Ramos (cell line): ENCODE data around the gene TFG.

ENCODE experiments used
- in situ Hi-C: fragments of 300-500 bp; cut with MboI; formaldehyde crosslinking; loops from one replicate; pipeline ENCODE4 v1.14.3; 2022; ENCODE audit warnings: low sequenced_read_pairs; ENCODE audit not compliant: unreplicated experiment

TFG gene

DNA sequence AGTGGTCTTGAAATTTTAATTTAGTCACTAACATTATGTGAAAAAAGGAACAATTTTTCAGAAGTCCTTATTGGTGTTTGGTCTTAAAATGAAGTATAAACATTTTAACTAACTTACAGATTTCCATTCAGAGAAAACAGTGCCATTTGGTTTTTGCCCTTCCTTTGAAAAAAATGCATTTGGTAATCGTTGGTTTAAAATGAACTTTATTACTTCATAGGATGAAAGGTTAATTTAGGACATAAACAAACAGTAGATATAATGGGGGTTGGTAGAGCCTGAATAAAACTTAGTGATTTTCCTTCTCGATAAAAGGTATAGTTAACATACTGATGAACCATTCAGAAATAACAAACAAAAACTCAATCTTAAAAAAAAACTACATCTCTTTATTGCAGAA is 39.7 kb downstream of the TFG start:
- in situ Hi-C loops: no loop called here

DNA sequence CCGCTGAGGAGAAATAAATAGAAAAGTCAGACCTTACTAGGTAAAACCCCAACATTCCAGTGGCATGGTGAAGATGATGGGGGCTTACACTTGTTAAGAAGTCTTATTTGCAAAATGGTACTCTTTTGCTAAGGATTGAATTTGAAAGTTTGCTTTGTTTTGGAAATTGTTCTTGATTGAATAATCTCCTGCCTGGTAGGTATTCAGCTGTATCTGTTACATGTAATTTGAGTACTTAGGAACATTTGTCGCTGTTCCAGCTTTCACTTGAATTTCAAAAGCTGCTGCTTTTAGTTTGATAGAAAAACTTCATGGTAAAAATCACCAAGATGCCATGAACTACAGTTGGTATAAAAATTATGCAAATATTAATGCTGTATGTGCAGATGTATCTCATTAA is 44.6 kb downstream of the TFG start:
- in situ Hi-C loops: no loop called here

DNA sequence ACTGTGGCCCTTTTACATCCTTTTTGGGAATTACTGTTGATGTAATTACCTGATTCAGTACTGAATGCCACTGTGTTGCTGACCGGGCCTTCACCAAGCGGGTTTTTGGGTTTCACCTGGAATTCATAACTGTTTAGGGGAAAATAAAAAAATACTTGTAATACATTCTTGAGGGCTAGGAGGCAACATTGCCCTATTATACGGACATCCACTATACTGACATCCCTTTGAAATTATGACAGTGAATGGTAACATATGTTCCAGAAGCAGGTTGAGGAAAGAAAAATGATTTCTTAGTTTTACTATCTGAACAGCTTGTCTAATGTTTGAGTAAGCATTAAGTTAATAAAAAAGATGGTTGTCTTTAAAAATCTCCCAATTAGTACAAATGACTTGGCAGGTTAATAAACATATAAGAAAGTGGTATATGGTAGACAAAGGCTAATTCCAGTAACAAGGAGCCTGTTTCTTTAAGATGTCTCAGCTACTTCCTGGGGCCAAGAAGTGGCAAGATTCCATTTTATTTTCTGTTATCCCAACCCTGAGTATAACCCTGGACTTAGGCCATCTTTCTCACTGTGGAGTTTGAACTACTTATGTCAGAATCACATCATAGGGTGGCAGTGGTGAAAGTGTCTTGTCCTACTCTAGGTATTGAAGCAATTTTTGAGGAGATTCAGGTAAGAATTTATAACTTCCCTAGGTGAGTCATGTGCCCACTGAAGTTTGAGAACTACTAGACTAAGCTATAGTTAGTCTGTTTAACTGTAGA is 45.5 kb downstream of the TFG start:
- in situ Hi-C loops: no loop called here

DNA sequence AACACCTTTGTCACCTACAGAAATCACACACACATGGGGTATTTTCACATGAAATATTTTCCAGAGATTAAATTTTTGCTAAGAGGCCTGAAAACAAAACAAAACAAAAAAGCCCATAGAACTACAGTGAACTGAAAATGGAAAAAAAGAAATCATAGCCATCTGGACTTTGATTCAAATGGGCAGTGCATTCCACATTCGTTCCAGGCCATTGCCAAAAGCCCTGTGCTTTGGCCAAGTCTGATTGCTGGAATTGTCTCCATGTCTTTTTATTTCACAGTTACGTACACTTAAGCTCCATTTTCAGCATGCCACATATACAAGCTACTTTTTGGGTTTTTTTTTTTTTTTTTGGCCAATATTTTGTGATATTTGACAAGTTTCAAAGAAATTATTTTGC is 47.1 kb downstream of the TFG start:
- in situ Hi-C loops: no loop called here

DNA sequence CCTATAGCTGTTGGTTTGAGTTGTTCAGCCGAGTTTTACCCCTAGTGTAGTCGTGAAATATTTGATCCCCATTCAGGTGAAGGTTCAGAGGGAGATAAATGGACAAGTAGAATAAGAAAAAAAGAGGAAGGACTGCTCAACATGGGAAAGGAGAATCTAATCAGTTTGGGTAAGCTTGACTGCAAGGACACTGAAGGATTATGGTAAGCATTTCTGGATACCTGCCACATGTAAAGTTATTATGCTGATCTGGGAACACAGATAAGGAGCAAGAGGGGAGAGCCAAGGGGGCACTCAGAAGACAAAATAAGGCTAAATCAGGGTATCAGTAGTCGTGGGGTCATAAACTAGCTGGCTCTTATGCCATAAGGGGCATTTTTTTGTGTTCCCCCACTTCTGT is 49.9 kb downstream of the TFG start:
- in situ Hi-C loops: no loop called here

DNA sequence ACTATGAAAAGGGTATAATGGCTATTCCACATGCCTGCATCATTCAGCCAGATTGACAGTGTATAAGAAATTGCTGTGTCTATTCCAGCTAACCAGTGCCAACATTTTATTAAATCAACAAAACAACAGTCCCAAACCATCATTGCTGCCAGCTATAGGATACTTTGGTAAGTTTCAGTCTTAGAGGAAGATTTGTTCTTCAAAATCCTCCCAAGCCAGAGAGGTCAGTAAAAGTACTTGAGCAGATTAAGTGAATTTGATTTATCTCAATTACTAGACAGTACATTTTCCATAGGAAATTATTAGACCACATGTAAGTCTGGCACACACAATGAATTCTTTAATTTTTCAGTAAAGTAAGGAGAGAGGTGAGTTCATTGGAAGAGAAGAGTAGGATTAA is 50.7 kb downstream of the TFG start:
- in situ Hi-C loops: no loop called here

DNA sequence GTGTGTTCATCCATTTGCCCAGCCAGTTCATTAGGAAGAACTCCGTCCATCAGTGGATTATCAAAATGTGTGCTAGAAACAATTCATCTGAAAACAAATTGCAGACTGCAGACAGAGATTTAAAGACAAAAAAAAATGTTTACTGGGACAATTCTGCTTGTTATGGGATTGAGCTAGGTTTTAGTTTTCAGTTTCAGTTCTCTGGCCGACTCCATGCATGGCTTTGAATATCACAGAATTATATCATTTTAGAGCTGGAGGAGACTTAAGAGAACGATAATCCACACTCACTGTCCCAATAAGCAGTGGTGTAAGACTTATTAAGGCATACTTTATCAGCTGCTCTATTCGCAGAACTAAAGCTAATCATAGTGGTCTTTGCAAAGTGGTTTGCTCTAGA is 51.1 kb downstream of the TFG start:
- in situ Hi-C loops: no loop called here

DNA sequence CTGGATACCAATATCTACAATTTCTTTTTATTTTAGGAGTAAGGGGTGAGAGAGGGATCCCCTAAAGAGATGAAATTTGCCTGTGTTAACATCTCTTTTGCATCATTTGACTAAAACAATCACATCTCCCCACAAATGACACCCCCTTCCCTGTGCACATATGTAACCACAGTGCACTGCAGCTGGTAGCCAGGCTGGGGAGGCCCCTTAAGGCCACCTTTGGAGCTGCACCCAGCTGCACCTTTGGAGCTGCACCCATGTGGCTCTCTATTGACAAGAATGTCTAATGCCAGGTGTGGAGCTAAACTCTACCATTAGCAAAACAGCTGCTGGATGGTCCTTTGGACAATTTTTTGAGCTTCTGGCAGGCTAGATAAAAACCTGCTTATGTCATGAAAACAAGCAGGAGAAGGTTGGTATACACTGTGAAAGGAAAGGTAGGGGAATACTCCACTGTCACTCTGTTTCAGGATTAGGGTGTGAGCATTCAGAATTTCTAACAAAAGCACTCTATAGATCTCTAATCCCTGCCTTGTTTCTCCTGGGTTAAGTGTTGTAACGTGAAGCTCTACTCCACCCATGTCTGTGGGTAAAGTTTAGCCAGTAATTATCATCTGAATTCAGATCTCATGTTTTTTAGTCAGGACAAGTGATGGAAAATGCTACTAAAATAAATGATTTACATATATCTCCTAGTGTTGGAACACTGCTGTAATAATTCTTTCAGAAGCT is 52.1 kb downstream of the TFG start:
- in situ Hi-C loops: no loop called here

DNA sequence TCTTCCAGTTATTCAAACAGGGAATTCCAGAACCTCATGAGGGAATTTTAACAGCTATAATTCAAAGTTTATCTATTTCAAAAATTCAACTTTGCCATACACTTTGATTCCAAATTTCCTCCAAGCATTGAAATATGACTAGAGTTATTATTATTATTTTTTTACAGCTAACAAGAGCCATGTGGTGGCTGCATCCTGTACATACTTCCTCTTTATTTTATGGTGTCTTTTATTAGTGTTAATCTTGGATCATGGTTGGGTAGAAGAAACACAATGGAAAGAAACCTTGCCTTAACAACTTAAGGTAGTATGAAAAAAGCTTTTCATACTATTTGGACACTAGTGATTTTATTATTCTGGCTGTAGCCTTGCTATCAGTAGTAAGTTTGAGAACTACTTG is 52.7 kb downstream of the TFG start:
- in situ Hi-C loops: no loop called here

DNA sequence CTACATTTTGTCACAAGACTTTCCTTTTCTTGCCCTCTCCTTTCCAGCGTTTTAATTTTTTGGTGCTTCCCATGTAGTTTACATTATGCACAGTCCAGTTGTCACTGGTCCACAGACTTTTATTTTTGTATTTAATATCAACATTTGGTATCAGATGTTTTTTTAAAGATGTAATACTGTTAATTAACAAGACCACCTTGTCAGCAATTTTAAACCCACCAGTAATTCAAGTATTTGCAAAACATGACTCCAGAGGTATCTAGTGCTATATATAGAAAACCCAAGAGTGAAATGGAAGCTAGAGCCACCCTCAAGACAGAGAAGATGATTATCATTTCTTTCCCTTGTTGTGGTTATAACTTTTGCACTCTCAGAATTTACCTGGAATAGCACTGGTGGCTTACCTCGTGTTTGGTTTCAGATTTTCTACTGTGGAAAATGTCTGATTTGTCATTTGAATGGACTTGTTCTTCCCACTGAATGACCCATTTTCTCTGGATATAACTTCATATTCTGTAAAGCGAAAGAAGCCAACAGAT is 56.2 kb downstream of the TFG start:
- in situ Hi-C loops: no loop called here

DNA sequence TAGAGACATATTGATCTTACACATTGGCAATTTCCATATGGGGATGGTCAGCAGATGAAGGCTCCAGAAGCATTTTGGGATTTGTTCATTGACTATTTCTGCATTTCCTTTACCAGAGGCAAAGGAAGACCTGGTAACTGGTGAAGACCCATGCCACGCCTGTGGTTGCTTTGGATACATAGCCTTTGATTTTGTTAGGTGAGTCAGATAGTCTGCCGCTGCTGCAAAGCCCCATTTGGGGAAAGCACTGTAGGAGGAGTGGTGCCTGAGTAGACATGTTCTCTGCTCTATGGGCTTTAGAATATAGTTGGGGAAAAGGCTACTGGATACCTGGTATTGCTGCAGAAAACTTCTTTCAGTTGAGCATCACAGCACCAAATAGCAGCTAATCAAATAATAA is 56.8 kb downstream of the TFG start:
- in situ Hi-C loops: no loop called here

DNA sequence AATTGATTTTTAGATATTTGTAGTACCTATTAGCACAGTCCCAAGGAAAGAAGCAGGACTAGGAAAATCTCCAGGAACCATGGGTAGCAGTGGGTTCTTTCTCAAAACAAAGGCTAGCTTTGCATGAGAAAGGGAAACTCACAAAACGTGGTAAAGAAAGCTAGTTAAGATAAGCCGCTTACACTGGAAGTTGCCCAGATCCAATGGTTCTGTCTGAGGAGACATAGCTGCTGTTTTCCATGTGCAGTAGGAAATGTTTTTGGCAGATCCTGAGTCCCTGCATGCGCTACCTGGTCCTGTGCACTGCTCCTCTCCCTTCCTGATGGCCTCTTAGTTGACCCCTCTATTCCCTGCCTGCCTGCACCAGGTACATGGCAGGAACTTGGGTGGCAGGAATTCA is 60.4 kb downstream of the TFG start:
- in situ Hi-C loops: no loop called here

DNA sequence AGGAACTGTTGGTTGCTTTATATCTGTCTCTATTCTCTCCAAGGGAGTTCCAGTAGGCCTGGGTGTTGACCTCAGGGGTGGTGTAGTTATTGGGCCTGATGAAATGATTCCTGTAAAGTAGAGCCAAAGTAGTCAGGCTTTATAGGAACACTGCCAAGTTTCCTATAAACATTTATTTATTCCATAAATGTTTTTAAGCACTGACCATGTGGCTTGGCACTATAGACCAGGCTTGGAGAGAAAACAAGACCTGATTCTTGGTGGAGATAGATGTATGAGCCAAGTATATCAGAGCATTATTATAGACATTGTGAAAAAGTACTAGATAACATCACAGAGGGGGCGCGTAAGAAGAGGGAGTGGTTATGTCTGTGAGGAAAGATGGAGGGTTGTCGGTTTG is 65.9 kb downstream of the TFG start:
- in situ Hi-C loops: no loop called here

DNA sequence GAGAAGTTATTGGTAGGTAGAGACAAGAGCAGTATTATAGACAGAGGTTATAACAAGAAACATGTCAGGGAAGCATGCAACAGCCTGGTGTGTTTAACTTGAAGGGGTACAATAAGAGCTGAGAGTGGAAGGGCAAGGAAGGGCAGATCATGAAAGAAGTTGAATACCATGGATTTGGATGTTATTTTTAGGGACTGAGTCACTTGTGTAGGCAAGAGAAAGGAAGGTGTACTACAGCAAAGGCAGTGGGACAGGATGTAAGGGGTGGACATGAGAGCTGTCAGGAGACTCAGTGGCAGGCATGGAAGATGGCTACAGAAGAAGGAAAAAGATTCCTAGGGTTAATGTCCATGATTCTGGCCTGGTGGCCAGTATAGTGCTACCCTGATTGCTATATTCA is 66.4 kb downstream of the TFG start:
- in situ Hi-C loops: no loop called here

DNA sequence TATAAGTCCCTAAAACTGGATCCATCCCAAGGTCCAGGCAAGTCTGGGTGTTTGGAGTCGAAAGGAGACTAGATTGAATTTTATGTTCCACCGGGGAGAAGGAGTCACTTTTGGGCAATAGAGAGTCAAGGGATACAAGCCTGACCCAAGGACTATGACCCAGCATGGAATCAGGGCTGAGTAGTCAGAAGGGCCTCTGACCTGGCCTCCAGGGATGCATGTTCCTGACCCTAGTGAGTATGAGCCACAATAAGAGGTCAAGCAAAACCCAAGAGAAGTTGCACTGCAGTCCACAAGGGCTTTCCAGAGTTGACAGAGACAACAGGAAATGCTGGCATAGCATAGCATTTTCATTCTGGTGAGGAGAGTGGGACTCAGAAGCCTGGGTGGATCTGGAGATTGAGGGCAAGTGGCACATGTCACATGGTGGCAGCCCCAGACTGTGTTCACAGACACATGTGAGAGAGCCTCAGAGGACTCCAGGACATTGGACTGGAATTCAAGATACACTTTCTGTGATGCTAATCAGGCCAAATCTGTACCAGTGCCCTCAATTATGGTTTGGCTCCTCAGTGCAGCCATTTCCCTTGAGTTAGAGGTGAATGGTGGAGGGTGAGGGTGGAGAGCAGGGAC is 66.9 kb downstream of the TFG start:
- in situ Hi-C loops: no loop called here

DNA sequence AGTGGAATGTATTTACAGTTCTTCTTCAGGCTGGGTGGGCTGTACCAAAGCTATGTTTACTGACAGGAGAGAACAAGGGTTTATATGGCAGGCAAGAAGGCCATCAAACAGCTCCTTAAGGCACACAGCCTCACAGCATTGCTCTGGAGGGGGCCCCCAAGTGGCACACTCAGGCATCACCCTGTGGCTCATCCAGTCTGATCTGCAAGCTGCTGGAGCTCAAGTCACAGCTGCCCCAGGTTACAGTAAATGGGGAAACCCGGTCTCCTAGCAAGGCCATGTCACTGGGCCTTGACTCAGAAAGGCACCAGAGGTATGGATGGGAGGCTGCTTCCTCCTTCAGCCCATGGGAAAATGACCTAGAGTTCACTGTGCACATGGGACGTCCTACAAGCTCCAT is 67.5 kb downstream of the TFG start:
- in situ Hi-C loops: no loop called here

DNA sequence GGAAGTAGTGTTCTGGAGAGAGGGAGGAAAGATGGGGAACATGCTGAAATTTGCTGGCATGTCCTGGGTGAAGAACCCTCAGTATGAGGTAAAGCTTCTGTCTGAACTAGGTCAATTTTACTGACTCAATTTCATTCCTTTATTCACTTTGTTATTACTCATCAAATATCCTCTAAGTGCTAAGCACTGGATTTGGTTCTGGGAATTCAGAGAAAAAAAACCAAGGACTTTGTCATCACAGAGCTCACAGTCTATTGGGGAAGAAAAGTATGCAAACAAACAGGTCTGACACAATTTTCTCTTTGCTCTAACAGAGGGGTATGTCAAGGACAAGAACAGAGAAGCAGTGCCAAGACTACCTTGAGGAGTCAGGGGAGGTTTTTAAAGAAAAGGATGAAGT is 68.0 kb downstream of the TFG start:
- in situ Hi-C loops: no loop called here

DNA sequence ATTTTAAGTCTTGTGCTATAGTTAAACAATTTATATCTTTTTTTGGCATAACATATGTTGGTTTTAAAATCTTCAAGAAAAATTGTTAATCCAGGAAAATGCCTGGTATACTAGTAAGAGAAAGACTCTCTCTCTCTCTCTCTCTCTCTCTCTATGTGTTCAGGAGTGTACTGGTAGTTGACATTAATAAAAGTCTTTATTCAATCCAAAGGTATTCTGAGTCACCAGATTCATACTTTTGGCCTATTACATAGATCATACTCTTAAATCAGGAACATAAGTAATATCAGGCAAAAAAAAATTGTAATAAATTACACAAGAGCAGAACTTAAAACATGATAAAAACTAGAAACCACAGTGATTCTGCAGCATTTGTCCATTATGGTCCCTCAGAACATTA is 70.2 kb downstream of the TFG start:
- in situ Hi-C loops: no loop called here

DNA sequence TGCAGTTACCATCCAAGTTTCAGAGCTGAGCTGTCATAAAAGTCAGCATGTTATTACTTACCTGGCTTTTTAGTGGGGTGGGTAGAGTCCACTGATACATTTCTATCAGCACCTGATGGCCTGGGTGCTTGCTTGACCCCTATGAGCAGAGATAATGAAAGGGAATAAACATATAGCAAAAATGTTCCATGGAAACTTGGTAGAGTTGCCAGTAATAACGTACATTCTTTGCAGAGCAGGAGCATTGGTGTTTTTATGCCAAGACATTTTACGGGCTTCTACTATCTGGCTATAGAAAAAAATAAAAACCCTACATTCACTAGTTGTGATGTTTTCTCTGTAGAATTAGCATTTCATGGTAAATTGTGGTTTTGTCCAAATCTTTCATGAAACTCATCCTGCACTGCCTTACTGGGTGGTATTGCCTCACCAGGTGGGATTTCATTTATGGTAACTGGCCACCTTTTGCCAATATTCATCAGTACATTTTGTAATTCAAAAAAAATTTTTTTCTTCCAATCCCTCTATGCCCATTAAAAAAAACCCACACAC is 70.9 kb downstream of the TFG start:
- in situ Hi-C loops: no loop called here

DNA sequence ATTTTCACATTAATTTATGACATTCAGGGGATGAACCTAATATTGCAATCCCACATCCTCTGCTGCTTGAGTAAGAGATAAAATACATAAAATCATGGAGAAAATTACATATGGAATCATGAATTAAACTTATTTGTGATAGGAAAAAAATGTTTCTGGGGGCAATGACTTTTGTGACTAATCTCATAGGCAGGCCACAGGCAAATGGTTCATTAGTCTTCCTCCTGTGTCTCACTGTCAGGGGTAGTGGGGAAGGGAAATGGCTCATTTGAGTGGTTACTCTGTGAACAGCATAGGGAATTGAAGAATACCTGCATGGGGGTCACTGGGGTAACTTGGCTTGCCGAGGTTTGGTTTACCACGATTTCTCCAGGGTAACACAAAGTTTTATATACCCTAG is 72.0 kb downstream of the TFG start:
- in situ Hi-C loops: no loop called here

DNA sequence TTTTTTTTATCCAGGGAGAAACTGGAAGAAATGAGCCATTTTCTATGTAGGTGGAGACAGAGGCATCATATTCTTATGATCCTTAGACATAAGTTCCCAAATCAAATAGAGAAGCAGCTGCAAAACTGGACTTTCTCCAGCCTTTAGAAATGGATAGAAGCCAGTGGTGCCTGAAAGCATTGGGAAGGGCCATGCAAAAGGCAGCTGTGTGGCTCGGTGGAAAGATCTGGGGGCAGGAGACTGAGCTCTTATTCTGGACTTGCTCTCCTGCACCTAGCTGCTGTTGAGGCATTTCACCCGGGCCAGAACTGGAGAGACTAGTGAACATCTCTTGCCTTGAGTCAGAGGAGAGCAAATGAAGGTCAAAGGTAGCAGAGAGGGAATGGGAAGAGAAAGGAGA is 73.1 kb downstream of the TFG start:
- in situ Hi-C loops: no loop called here
